Thyroid gland (tissue), 4 donors: ENCODE data around the gene FAM118A.
A peak's percentile ranks its signal among the peaks of the same experiment; 100 is the strongest.

ENCODE experiments used
- CTCF ChIP-seq, 6 experiments: fragments of 200-600 bp in 3 of 6; fragments of 450-650 bp in 3 of 6; sonication (generic) in 3 of 6; IDR thresholded peaks; one replicate each; pipeline ENCODE4 v1.5.1; 2016 to 2019; ENCODE audit warnings: antibody characterized with exemption in 6 of 6, mild to moderate bottlenecking in 2 of 6, inconsistent platforms in 1 of 6, moderate library complexity in 1 of 6
- POLR2A ChIP-seq, 2 donors: fragments of 450-650 bp; IDR thresholded peaks; one replicate each; pipeline ENCODE4 v1.6.1; 2017; ENCODE audit warnings: antibody characterized with exemption in 2 of 2, mild to moderate bottlenecking in 2 of 2, moderate library complexity in 1 of 2

GRCh38 chr22:45309422-45310227, at the start of gene FAM118A:
- TF ChIP-seq POLR2A (IDR thresholded peaks at IDR 0.05) (peak in 1 of 2 donors; percentile 89), CTCF (IDR thresholded peaks at IDR 0.05) (peak in 1 of 6 experiments; percentile 17)
